Stimulated activated CD8-positive, alpha-beta memory T cell treated with anti-CD3 and anti-CD28 coated beads, Interleukin-4, amount 100 ng/mL, for 48 hours (primary cell): Measurements from ENCODE around the gene DPP6.
"Not testable (repeated sequence)": the region's sequence is repeated elsewhere in the genome, so short reads cannot be mapped to it uniquely, and the experiment has no call there.

Experiments used
- DNase-seq: peaks from one replicate; pipeline ENCODE4 v3.0.0-alpha.2; 2020

The DPP6 gene

DNA sequence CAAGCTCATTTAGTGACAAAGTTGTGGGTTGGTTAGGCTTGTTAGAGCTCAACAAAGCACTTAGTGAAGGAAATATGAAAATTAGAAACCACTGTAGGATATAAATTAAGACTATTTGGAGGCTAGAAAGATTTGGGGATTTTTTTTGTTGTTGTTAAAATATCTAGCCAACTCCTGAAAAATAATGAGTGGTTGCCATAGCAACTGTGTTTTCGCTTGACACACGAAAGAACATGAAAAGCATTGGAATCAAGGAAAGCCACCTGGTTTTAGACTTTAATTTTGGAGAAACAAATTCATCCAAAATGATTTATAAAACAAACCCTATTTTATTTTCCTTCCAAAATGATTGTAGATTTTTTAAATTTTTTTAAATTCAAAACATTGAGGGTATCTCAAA, 26.3 kb downstream of the DPP6 start:
- not testable (repeated sequence) for DNase-seq

DNA sequence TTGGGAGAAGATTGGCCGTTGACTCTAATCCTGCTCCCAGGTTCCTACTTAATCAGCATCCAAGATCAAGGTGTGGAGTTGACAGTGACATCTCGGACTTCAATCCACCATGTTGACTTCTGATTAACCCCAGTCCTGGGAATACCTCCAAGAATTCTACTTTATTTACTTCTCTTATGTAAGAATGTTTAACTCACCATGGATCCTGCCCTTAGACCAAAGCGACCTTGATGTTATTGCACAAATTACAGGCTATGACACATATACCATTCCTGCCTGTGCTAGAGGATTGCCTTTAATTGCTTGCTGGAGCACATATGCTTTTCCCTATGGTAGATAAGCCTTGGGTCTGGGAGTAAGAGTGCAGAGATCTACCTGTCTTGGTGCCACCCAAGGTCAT, 28.1 kb downstream of the DPP6 start:
- not testable (repeated sequence) for DNase-seq

GRCh38 chr7:154087037-154087725, 35.0 kb downstream of the DPP6 start:
- DNase-seq, result not testable (repeated sequence)

DNA sequence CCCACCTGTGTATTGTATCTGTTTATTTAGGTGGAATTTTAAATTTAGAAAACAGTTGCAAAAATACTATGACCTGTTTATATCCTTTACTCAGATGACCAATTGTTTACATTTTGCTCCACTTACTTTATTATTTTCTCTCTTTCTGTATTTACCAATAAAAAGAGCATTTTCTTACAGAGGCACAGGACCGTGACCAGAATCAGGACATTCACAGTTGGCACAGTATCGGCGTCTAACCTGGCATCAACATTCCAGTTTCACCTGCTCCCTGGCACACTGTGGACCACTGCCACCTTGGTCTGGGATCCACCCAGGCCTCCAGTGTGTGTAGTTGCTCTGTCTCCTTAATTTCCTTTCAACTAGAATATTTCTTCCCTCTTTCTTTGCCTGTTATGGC, 39.9 kb downstream of the DPP6 start:
- DNase-seq, result not testable (repeated sequence)

- DNase-seq, result not testable (repeated sequence)
Measured at GRCh38 chr7:154095201-154095600, 43.0 kb downstream of the DPP6 start.

DNA sequence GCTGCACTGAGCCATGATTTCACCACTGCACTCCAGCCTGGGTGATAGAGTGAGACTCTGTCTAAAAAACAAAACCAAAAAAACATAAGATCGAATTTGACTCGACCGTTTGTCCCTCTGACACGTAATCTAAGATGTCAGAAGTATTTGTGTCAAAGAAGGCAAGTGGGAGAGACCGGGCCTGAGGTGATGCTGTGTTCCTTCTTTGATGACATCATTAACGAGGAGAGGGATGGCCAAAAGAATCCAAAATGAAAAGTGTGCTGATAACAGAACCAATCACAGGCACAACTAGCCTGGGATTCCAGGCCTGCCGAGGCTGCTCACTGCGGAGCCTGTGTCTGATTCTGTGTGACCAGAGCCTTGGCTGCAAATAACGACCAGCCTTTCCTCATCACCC, 52.9 kb downstream of the DPP6 start:
- not testable (repeated sequence) for DNase-seq

DNA sequence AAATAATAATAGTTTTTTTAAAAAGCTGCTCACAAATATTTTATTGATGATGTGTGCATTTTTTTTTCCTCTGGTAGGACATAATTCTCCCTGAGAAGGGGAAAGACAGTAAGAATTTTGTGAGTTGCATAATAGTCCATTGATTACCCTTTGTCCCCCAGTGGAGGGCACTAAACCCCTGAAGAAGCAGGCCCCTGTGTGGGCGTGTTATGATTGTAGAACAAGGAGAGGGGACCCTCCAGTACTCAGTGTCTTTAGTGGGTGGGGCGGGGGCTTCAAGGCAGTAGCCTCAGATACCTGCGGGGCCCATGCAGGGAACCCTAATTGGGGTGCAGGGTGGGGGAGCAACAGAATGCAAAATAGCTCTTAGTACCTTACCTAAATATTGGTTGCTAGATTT, 57.4 kb downstream of the DPP6 start:
- DNase-seq, result not testable (repeated sequence)

DNA sequence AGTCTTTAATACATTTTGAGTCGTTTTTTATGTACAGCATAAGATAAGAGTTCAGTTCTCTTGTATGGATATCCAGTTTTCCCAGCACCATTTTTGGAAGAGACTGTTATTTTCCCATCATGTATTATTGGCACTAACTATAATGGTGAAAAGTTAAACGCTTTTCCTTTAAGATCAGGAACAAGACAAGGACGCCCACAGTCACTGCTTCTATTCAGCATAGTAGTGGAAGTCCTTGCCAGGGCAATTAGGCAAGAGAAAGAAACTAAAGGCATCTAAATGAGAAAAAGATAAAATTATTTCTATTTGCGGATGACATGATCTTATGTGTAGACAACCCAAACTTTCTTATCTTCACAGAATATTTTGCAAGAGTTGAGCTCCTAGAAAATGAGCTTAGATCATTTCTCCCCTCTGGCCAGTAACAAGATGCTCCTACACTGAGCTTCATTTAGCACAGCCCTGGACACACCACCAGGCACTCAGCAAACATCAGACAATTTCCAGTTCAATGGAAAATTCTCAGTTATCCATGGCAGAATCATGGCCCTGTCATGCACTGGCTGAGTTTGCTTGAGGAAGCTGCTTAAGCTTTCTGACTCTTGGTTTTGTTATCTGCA, 61.6 kb downstream of the DPP6 start:
- DNase-seq, result not testable (repeated sequence)

DNA sequence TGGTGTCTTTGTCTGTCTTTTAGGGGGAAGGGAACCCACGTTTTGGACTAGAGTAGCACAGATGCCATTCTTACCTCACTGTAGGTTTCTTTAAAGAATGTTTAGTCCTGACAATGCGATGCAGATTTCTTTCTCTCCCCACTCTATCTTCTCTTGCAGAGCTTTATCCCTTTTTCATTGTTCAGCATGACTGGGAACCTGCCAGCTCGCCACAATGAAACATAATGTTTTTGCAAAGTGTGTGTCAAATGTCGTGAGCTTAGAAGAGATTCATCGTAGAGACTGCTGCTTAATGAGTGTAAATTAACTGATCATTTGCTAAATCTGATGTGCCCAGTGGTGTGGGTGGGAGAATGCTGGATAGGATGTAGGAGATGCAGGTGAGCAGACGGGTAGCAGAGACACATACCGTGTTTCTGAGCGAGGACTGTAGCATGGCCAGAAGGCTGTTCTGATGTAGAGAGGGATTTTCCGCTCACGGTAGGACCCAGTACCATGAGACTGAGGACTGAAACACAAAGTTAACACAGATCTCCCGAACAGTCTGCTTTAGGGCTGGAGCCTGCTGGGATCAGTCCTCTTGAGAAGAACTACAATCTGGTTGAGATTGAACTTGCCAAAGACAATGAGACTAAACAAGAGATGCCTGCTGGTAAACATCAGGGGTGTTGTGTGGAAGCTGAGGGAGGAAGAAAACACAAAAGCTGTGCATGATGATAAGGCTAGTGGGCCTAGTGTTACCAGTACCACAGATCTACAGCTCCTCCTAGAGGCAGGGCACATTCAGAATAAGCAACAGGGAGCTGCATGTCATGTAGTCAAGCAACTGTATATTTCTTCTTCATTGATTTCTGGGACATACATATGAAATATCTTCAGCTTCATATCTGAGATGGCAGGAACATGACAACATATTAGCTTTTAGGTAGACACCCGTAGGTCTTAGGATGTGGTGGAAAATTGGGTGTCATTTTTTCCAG, 65.5 kb downstream of the DPP6 start:
- DNase-seq, result not testable (repeated sequence)

GRCh38 chr7:154120825-154121224, 68.6 kb downstream of the DPP6 start:
- not testable (repeated sequence) for DNase-seq

- not testable (repeated sequence) for DNase-seq
Measured at GRCh38 chr7:154122720-154123119, 70.5 kb downstream of the DPP6 start.

DNA sequence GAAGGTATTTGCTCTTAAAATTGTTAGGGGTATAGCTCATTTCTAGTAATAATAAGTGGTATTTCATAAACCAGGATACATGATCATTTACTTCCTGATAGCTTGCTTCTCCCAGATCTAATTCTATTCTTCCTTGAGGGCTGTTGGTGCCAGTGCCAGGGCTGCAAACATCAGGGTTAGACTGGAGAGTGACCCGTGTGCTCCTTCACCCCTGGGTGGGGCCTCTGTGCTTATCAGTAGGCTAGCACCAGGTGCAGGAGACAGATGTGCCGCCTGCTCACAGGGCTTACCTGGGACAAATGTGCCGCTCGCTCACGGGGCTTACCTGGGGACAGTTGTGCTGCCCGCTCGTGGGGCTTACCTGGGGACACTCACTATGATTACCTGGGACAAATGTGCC, 71.2 kb downstream of the DPP6 start:
- not testable (repeated sequence) for DNase-seq

GRCh38 chr7:154129142-154129541, 76.9 kb downstream of the DPP6 start:
- not testable (repeated sequence) for DNase-seq

DNA sequence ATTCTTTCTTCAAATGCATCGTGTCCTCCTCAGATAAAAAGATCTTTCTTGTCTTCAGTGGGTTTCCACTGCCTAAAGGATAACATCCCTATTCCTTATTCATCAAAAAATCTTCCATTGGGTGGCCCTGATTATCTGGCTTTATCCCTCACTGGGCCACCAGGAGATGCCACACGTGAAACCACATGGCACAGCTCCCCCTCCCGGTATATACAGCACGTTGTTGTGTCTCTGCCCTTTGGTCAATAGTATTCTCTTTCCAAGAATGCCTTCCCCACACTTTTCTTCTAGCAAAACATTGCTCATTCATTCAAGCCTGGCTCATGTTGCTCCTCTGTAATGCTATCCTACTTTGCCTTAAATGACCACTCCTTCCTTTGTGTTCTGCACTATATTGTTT, 80.4 kb downstream of the DPP6 start:
- DNase-seq, result not testable (repeated sequence)

DNA sequence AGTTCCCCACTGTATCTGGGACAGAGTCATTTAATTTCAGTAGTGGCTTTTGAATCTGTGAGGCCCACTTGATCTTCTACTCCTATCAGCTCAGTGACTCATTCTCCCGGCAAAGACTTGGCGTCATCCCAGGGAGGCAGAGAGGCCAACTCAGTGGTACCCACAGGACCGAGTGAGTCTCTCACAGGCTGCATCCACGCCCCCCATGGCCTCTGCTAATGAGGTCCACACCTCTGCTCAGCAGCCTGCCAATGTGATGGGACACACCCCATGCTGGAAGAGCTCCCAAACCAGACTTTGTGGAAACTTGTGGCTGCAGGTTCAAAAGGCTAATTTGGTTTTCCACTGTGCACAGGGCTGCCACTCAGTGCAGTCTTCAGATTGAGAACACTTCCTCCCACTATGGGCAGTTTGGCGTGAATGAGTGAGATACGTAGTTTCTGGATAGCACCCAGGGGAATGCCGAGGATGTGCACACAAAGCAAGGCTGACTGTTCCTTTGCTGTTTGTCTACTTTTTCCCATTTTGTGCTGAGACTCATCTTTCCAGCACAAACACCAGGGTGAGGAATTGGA, 81.6 kb downstream of the DPP6 start:
- not testable (repeated sequence) for DNase-seq

GRCh38 chr7:154134698-154135097, 82.5 kb downstream of the DPP6 start:
- not testable (repeated sequence) for DNase-seq

GRCh38 chr7:154135646-154136045, 83.4 kb downstream of the DPP6 start:
- not testable (repeated sequence) for DNase-seq

GRCh38 chr7:154145922-154146706, 93.9 kb downstream of the DPP6 start:
- not testable (repeated sequence) for DNase-seq

GRCh38 chr7:154146707-154147038, 94.5 kb downstream of the DPP6 start:
- DNase-seq, result not testable (repeated sequence)

- DNase-seq, result not testable (repeated sequence)
Measured at GRCh38 chr7:154148791-154149516, 96.8 kb downstream of the DPP6 start.

DNA sequence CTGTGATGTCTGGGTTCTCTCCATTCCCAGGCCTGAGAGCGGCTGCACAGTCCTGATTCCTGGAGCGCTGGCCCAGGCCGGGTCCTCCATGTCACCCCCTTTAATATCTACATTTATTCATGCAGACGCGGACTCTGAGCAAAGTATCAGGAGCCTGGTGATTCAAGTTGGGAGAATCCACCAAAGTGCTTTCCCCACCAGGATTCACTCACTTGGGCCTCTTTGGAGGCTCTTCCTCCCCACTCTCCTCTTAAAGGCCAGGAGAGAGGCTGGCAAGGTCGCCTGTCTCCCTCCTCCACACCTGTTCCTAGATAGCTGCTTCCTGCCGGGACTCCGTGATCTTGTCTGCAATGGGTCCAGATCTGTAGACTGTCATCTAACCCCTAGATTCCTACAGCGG, 98.5 kb downstream of the DPP6 start:
- DNase-seq, result not testable (repeated sequence)
